Measurements from ENCODE around the gene LARGE1. TPM values are rescaled to one million over a fixed set of nuclear protein-coding genes. Genes with fewer than 3 reads are reported as not detected.

The LARGE1 gene
- total RNA-seq, 1 donor from 2014 or later: 195 TPM

DNA sequence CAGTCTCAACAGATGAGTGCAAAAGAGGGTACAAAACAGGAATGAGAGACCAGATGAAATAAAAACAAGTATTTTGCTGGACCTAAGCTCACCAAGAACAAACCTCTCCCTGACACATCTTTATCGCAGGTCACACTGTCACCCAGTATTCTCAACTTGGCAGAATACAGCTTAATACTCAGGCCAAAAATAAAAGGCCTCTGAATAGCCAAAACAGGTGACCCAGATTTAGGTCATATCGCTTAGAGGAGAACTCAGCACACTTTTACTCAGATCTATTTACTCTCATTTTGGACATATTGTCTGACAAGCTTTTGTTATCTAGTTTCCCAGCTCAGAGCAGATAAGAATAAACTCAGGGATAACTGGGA lies 645.2 kb downstream of the LARGE1 start:
- no peak for DNase-seq (ENCODE audit: low spot score, unreplicated experiment)
- Mint-ChIP-seq H3K9me3 (ENCODE audit: low read depth) (no peaks in the 10 kb centered on the region), H3K36me3 (ENCODE audit: insufficient read depth) (peaks cover 54% of the 10 kb centered on the region), H3K4me3 (ENCODE audit: low read depth) (no peak overlapping the region), H3K27ac (peak overlapping the region; percentile 25), H3K4me1 (ENCODE audit: low read depth) (peaks cover 22% of the 10 kb centered on the region), H3K27me3 (no peaks in the 10 kb centered on the region)
- TF ChIP-seq CTCF (IDR thresholded peaks at IDR 0.05; ENCODE audit: unreplicated experiment): no peak

DNA sequence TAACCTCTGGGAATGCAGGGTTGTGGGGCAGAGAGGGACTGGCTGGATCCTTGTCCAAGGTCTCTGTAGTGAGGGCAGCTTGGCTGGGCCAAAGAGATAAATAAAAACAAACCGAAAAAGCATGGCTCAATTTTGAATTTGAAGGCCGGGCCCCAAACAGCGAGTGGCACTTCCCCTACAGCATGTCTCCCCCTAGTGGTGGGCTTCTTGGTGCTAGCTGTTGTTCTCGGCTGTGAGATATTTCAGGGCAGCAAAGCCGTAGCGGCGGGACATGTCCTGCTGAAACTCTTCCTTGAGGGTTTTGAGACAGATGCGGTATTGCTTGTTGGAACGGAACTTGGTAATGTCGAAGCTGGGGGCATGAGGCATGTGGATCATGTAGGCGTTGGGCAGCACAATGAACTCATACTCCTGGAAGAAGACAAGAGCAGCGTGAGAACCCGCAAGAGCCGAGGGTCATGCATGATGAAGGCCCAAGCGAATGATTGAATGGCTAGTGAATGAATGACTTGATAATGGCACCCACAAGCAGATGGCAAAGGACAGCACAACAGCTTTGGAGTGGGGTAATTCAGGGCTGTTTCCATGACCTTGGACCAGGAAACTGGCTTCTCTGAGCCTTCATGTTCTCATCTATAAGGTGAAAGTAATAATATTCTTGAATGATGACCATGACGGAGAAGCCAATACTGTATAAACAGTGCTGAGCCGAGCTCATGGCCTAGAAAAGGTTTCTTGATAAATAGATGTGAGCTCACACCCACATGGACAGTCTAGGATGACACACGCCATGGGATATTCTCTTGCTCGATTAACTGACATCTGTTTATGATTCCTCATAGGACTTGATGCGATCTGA lies 645.8 kb downstream of the LARGE1 start:
- H3K27ac Mint-ChIP-seq: peak overlapping the region; percentile 25
- no peaks in the 10 kb centered on the region for H3K9me3 Mint-ChIP-seq (ENCODE audit: low read depth)
- TF ChIP-seq CTCF (IDR thresholded peaks at IDR 0.05; ENCODE audit: unreplicated experiment): peak; percentile 49
- H3K36me3 Mint-ChIP-seq (ENCODE audit: insufficient read depth): peaks cover 54% of the 10 kb centered on the region
- no peak overlapping the region for H3K4me3 Mint-ChIP-seq (ENCODE audit: low read depth)
- H3K4me1 Mint-ChIP-seq (ENCODE audit: low read depth): peaks cover 22% of the 10 kb centered on the region
- H3K27me3 Mint-ChIP-seq: no peaks in the 10 kb centered on the region
- no peak for DNase-seq (ENCODE audit: low spot score, unreplicated experiment)

GRCh38 chr22:33272871-33273270 lies 647.4 kb downstream of the LARGE1 start:
- Mint-ChIP-seq H3K4me1 (ENCODE audit: low read depth) (peaks cover 22% of the 10 kb centered on the region), H3K27ac (no peak overlapping the region), H3K27me3 (no peaks in the 10 kb centered on the region), H3K36me3 (ENCODE audit: insufficient read depth) (peaks cover 44% of the 10 kb centered on the region), H3K9me3 (ENCODE audit: low read depth) (no peaks in the 10 kb centered on the region), H3K4me3 (ENCODE audit: low read depth) (no peak overlapping the region)
- no peak for DNase-seq (ENCODE audit: low spot score, unreplicated experiment)
- no peak for TF ChIP-seq CTCF (IDR thresholded peaks at IDR 0.05; ENCODE audit: unreplicated experiment)

DNA sequence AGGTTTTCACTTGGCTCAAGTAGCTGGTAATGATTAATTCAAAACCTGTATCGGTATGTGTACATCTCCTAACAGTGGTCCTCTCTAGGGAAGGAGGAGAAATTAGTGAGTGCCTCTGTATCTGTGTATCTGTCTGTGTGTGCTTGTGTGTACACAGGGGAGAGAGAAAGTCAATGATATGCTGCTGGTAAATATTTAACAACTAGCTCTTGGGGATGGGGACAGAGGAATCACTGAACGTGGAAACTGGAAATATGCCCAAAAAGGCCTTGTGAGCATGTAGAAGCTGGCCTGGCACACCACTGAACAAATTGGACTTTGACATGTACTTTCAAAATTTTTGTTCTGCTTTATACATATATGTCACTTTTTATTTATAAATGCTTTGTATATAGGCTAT lies 648.1 kb downstream of the LARGE1 start:
- Mint-ChIP-seq H3K27me3 (no peaks in the 10 kb centered on the region), H3K9me3 (ENCODE audit: low read depth) (no peaks in the 10 kb centered on the region), H3K36me3 (ENCODE audit: insufficient read depth) (peaks cover 42% of the 10 kb centered on the region), H3K4me1 (ENCODE audit: low read depth) (peaks cover 22% of the 10 kb centered on the region), H3K27ac (no peak overlapping the region), H3K4me3 (ENCODE audit: low read depth) (no peak overlapping the region)
- TF ChIP-seq CTCF (IDR thresholded peaks at IDR 0.05; ENCODE audit: unreplicated experiment): no peak
- no peak for DNase-seq (ENCODE audit: low spot score, unreplicated experiment)

DNA sequence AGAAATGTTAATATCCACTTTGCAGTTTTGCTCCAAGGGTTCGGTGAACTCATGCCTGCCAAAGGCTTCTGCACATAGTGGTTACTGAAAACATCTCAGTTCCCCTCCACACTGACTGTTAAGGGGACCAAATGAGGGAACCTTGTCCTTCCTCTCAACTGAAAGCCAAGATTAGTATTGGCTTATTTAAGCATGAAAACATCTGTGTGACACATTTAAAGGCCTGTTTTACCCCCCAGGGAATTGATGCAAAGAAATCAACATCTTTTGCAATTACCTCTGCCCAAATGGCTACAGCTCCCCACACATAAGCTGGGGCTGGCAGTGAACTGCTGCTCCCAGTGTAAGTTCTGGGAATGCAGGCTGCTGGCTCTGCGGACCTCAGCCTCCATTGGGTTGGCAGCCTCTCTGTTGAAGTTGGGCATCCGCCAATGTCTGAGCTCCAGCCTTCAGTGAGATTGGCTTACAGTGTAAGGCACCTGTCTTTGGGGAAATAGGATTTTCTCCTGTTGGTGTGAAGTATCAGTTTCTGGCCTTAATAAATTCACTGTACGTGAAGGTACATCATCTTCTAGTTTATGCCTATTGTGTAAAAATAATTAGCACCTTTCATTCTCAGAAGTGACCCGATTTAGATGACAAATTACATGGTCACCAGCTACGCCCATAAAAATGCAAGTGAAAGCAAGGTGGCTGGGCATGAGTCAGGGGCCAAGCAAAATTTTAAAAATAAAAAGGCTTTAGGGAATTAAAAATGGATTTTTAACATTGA lies 648.7 kb downstream of the LARGE1 start:
- H3K27me3 Mint-ChIP-seq: no peaks in the 10 kb centered on the region
- H3K27ac Mint-ChIP-seq: no peak overlapping the region
- H3K9me3 Mint-ChIP-seq (ENCODE audit: low read depth): no peaks in the 10 kb centered on the region
- peaks cover 22% of the 10 kb centered on the region for H3K4me1 Mint-ChIP-seq (ENCODE audit: low read depth)
- no peak for TF ChIP-seq CTCF (IDR thresholded peaks at IDR 0.05; ENCODE audit: unreplicated experiment)
- no peak for DNase-seq (ENCODE audit: low spot score, unreplicated experiment)
- H3K4me3 Mint-ChIP-seq (ENCODE audit: low read depth): no peak overlapping the region
- H3K36me3 Mint-ChIP-seq (ENCODE audit: insufficient read depth): peaks cover 37% of the 10 kb centered on the region
